IMR-90 (cell line): ENCODE data around the gene GPR139. TPM values are rescaled to one million over a fixed set of nuclear protein-coding genes. Genes with fewer than 3 reads are reported as not detected.

ENCODE experiments used
- ATAC-seq: fragments of 200-7000 bp; cut with Tn5 transposase; 2 replicates; pipeline ENCODE4 v1.9.1; 2020; ENCODE audit warnings: low read depth, mild to moderate bottlenecking, moderate library complexity
- BruUV-seq: library from RNA; stranded (reverse); fragments of 400-500 nt; replicated peaks from 2 replicates; lab custom pipeline; 2021; lab: Mats Ljungman, UMichigan
- CTCF ChIA-PET: fragments of 300-600 bp; formaldehyde crosslinking; extraction: SDS; loops from one replicate; lab custom pipeline; 2021; ENCODE audit warnings: antibody characterized with exemption; lab: Yijun Ruan, JAX
- POLR2A ChIA-PET: fragments of 300-600 bp; sonication (Branson Sonifier 250); formaldehyde crosslinking; loops from one replicate; lab custom pipeline; 2022; ENCODE audit warnings: antibody characterized with exemption; ENCODE audit not compliant: unreplicated experiment; lab: Charles Lee
- DNase-seq: peaks from one replicate; pipeline ENCODE4 v3.0.0; 2013
- H2AFZ ChIP-seq: replicated peaks from 2 replicates; pipeline ENCODE3; 2013; ENCODE audit warnings: low read length, mild to moderate bottlenecking; ENCODE audit not compliant: poor library complexity
- H2AK5ac ChIP-seq: 2 replicates; pipeline ENCODE4 v1.6.1; 2013; ENCODE audit warnings: low read depth, low read length, inconsistent platforms
- H2AK9ac ChIP-seq: replicated peaks from 2 replicates; pipeline ENCODE3; 2013; ENCODE audit warnings: mild to moderate bottlenecking, low read depth, low read length, moderate library complexity; ENCODE audit not compliant: poor library complexity
- H2BK120ac ChIP-seq: 2 replicates; pipeline ENCODE4 v1.6.1; 2013; ENCODE audit warnings: low read depth, low read length, inconsistent platforms
- H2BK15ac ChIP-seq: 3 replicates; pipeline ENCODE4 v1.6.1; 2013; ENCODE audit warnings: low read depth, low read length, inconsistent platforms
- H2BK20ac ChIP-seq: 2 replicates; pipeline ENCODE4 v1.6.1; 2013; ENCODE audit warnings: low read depth, mild to moderate bottlenecking, inconsistent platforms, low read length, moderate library complexity
- H2BK5ac ChIP-seq: 2 replicates; pipeline ENCODE4 v1.6.1; 2013; ENCODE audit warnings: mild to moderate bottlenecking, low read depth, low read length, inconsistent platforms; ENCODE audit not compliant: poor library complexity, severe bottlenecking
- H3K14ac ChIP-seq: replicated peaks from 2 replicates; pipeline ENCODE4 v1.6.1; 2013; ENCODE audit warnings: low read depth, low read length, inconsistent platforms
- H3K18ac ChIP-seq: 2 replicates; pipeline ENCODE4 v1.6.1; 2013; ENCODE audit warnings: low read depth, low read length, control low read depth
- H3K23ac ChIP-seq: 2 replicates; pipeline ENCODE4 v1.6.1; 2013; ENCODE audit warnings: low read depth, low read length, inconsistent platforms
- H3K27ac ChIP-seq: 2 replicates; pipeline ENCODE4 v1.5.1; 2013; ENCODE audit warnings: mild to moderate bottlenecking, control low read depth, low read length; ENCODE audit not compliant: insufficient read depth
- H3K27me3 ChIP-seq: 2 replicates; pipeline ENCODE4 v1.6.1; 2013; ENCODE audit warnings: low read length; ENCODE audit not compliant: control insufficient read depth, insufficient read depth
- H3K36me3 ChIP-seq: 2 replicates; pipeline ENCODE4 v1.6.1; 2013; ENCODE audit warnings: low read length, mixed read lengths; ENCODE audit not compliant: control insufficient read depth, insufficient read depth
- H3K4ac ChIP-seq: 2 replicates; pipeline ENCODE4 v1.6.1; 2013; ENCODE audit warnings: low read depth, low read length, inconsistent platforms
- H3K4me1 ChIP-seq: 2 replicates; pipeline ENCODE4 v1.6.1; 2013; ENCODE audit warnings: low read length, mixed read lengths; ENCODE audit not compliant: control insufficient read depth, insufficient read depth
- H3K4me2 ChIP-seq: 2 replicates; pipeline ENCODE4 v1.6.1; 2013; ENCODE audit warnings: low read depth, mild to moderate bottlenecking, control low read depth, low read length, moderate library complexity
- H3K4me3 ChIP-seq: 2 replicates; pipeline ENCODE4 v1.5.1; 2013; ENCODE audit warnings: low read depth, mild to moderate bottlenecking, control low read depth, low read length, moderate library complexity; ENCODE audit not compliant: insufficient read depth
- H3K56ac ChIP-seq: 2 replicates; pipeline ENCODE4 v1.6.1; 2013; ENCODE audit warnings: low read length, inconsistent platforms; ENCODE audit not compliant: insufficient read depth; ENCODE audit errors: extremely low read depth
- H3K79me1 ChIP-seq, 2 experiments: 2 replicates each; pipeline ENCODE4 v1.6.1; 2013; ENCODE audit warnings: low read length in 2 of 2, inconsistent platforms in 1 of 2, low read depth in 1 of 2
- H3K9ac ChIP-seq: 2 replicates; pipeline ENCODE4 v1.6.1; 2013; ENCODE audit warnings: low read depth, low read length, control low read depth
- H3K9me1 ChIP-seq: 2 replicates; pipeline ENCODE4 v1.6.1; 2013; ENCODE audit warnings: low read length, inconsistent platforms; ENCODE audit not compliant: insufficient read depth
- H3K9me3 ChIP-seq: 2 replicates; pipeline ENCODE4 v1.6.1; 2013; ENCODE audit warnings: low read length; ENCODE audit not compliant: control insufficient read depth, insufficient read depth
- H4K20me1 ChIP-seq: 2 replicates; pipeline ENCODE4 v1.6.1; 2013; ENCODE audit warnings: low read length, inconsistent platforms; ENCODE audit not compliant: insufficient read depth
- H4K5ac ChIP-seq: 2 replicates; pipeline ENCODE4 v1.6.1; 2013; ENCODE audit warnings: mild to moderate bottlenecking, low read depth, low read length, control low read depth
- H4K8ac ChIP-seq, 2 experiments: 2 replicates each; pipeline ENCODE4 v1.6.1; 2013; ENCODE audit warnings: low read depth in 2 of 2, low read length in 2 of 2, control low read depth in 1 of 2, inconsistent platforms in 1 of 2
- H4K91ac ChIP-seq: 2 replicates; pipeline ENCODE4 v1.6.1; 2013; ENCODE audit warnings: low read depth, low read length, inconsistent platforms; ENCODE audit not compliant: insufficient read depth
- BHLHE40 ChIP-seq: fragments of 150-350 bp; IDR thresholded peaks from 2 replicates; pipeline ENCODE4 v1.6.1; 2016; ENCODE audit warnings: mild to moderate bottlenecking, low read depth, low read length
- CEBPB ChIP-seq: IDR thresholded peaks from 2 replicates; pipeline ENCODE4 v1.6.1; 2012; ENCODE audit warnings: low read depth, low read length, improper control_type of control experiment
- CTCF ChIP-seq: conservative IDR thresholded peaks from 2 replicates; pipeline ENCODE4 v1.5.1; 2012; ENCODE audit warnings: mild to moderate bottlenecking, low read depth, low read length, improper control_type of control experiment
- ELK1 ChIP-seq: fragments of 150-350 bp; IDR thresholded peaks from 2 replicates; pipeline ENCODE4 v1.6.1; 2016; ENCODE audit warnings: low read depth, mild to moderate bottlenecking, low read length, moderate library complexity, borderline replicate concordance
- FOS ChIP-seq: fragments of 150-350 bp; IDR thresholded peaks from 2 replicates; pipeline ENCODE4 v1.6.1; 2016; ENCODE audit warnings: low read depth, low read length
- MAFK ChIP-seq: IDR thresholded peaks from 2 replicates; pipeline ENCODE4 v1.6.1; 2012; ENCODE audit warnings: low read depth, low read length, improper control_type of control experiment
- MAZ ChIP-seq: IDR thresholded peaks from 2 replicates; pipeline ENCODE4 v1.6.1; 2012; ENCODE audit warnings: low read depth, mild to moderate bottlenecking, low read length, improper control_type of control experiment, moderate library complexity, borderline replicate concordance
- MXI1 ChIP-seq: IDR thresholded peaks from 2 replicates; pipeline ENCODE4 v1.6.1; 2012; ENCODE audit warnings: low read depth, mild to moderate bottlenecking, low read length, moderate library complexity, borderline replicate concordance
- NFE2L2 ChIP-seq: fragments of 150-350 bp; IDR thresholded peaks from 2 replicates; pipeline ENCODE4 v1.6.1; 2016; ENCODE audit warnings: low read depth, mild to moderate bottlenecking, low read length
- RCOR1 ChIP-seq: IDR thresholded peaks from 2 replicates; pipeline ENCODE4 v1.6.1; 2012; ENCODE audit warnings: mild to moderate bottlenecking, low read length, improper control_type of control experiment; ENCODE audit not compliant: insufficient replicate concordance
- RFX5 ChIP-seq: IDR thresholded peaks from 2 replicates; pipeline ENCODE4 v1.8.0; 2012; ENCODE audit warnings: low read depth, mild to moderate bottlenecking, low read length, moderate library complexity
- SMC3 ChIP-seq: fragments of 150-350 bp; IDR thresholded peaks from 2 replicates; pipeline ENCODE4 v1.6.1; 2016; ENCODE audit warnings: low read depth, mild to moderate bottlenecking, antibody characterized with exemption, low read length, moderate library complexity
- USF2 ChIP-seq: fragments of 150-350 bp; IDR thresholded peaks from 2 replicates; pipeline ENCODE4 v1.6.1; 2017; ENCODE audit warnings: mild to moderate bottlenecking, antibody characterized with exemption, low read length, low read depth
- whole genome bisulfite sequencing, 2 experiments: methylation state at CpG; one replicate each; pipeline versions ENCODE4 v1.1.5 to v1.1.7; 2013; ENCODE audit warnings: missing lambda C conversion rate in 2 of 2; ENCODE audit not compliant: insufficient read length in 1 of 2; ENCODE audit errors: extremely low coverage in 2 of 2; 5-methylcytosine and 5-hydroxymethylcytosine counted together
- dilution Hi-C: fragments of 300-500 bp; cut with HindIII; formaldehyde crosslinking; loops from one replicate; pipeline ENCODE4 v1.14.3; 2018; ENCODE audit warnings: low sequenced_read_pairs; ENCODE audit not compliant: unreplicated experiment
- in situ Hi-C: fragments of 300-500 bp; cut with MboI; formaldehyde crosslinking; loops from 3 replicates; pipeline ENCODE4 v1.14.3; 2019; ENCODE audit warnings: low sequenced_read_pairs, inconsistent platforms, mixed read lengths
- intact Hi-C: fragments of 100-400 bp; cut with micrococcal nuclease; formaldehyde crosslinking; loops from 2 replicates; pipeline ENCODE4 v1.10.0; 2022
- polyA plus RNA-seq, 3 experiments: library from polyadenylated mRNA; depleted of rRNA; stranded (reverse); fragments of >200 nt; gene quantifications; 2 replicates each; pipeline ENCODE4 v1.2.3, GENCODE V29; 2012; ENCODE audit warnings: low replicate concordance in 1 of 3
- total RNA-seq: library from RNA; depleted of rRNA; stranded (reverse); fragments of >200 nt; gene quantifications from 2 replicates; pipeline ENCODE4 v1.2.3, GENCODE V29; 2012

GPR139 gene
- total and polyA plus RNA-seq, 2 of the 4 experiments (the other 2 are of a cell fraction): not detected

- H2AFZ ChIP-seq: no peak overlapping the region
- no peak overlapping the region for H3K14ac ChIP-seq
- no peak overlapping the region for H3K56ac ChIP-seq
- no peaks in the 10 kb centered on the region for H3K9me1 ChIP-seq
- in situ Hi-C loops (no loop called here), dilution Hi-C loops (no loop called here), intact Hi-C loops (no loop called here)
- no peaks in the 10 kb centered on the region for H3K27me3 ChIP-seq
- H4K8ac ChIP-seq: no peak overlapping the region
- no peak overlapping the region for H2BK5ac ChIP-seq
- no peak overlapping the region for H3K23ac ChIP-seq
- WGBS, 2 experiments: no CpG with 5 or more reads among the region's 1 CpG
- no peak overlapping the region for H3K4me2 ChIP-seq
- H4K91ac ChIP-seq: no peak overlapping the region
- no peaks in the 10 kb centered on the region for H3K36me3 ChIP-seq
- no peak overlapping the region for H3K4ac ChIP-seq
- H3K9me3 ChIP-seq: peaks cover 10% of the 10 kb centered on the region; the same call in 1 of the 2 replicates
- H2AK5ac ChIP-seq: no peak overlapping the region
- H3K4me1 ChIP-seq: no peaks in the 10 kb centered on the region
- H4K20me1 ChIP-seq: no peaks in the 10 kb centered on the region
- no peaks in the 10 kb centered on the region for H3K79me1 ChIP-seq
- H2BK15ac ChIP-seq: no peak overlapping the region
- H4K5ac ChIP-seq: no peak overlapping the region
- CTCF ChIA-PET: no interaction called here
- H3K18ac ChIP-seq: no peak overlapping the region
- H3K4me3 ChIP-seq: no peak overlapping the region
- TF ChIP-seq SMC3 (no peak), MAFK (no peak), ELK1 (no peak), RFX5 (no peak), CTCF (no peak), MAZ (no peak), FOS (no peak), BHLHE40 (no peak), CEBPB (no peak), USF2 (no peak), NFE2L2 (no peak), MXI1 (no peak), RCOR1 (no peak)
- no peak for DNase-seq
- no peak overlapping the region for H2AK9ac ChIP-seq
- ATAC-seq: no peak
- POLR2A ChIA-PET: no interaction called here
- H3K27ac ChIP-seq: no peak overlapping the region
- no peak overlapping the region for H2BK20ac ChIP-seq
- BruUV-seq: no TSS peak
- no peak overlapping the region for H3K9ac ChIP-seq
- no peak overlapping the region for H2BK120ac ChIP-seq
These were observed 23.9 kb downstream of the GPR139 start for GRCh38 chr16:20049831-20050230.
